Left ventricle myocardium inferior (tissue), 1 donor: ENCODE results near the gene NXT1. TPM values are rescaled to one million over a fixed set of nuclear protein-coding genes. Genes with fewer than 3 reads are reported as not detected.

Experiments used
- DNase-seq: peaks from one replicate; pipeline ENCODE4 v3.0.0-alpha.2; 2020
- H3K27ac ChIP-seq: fragments of 200-600 bp; replicated peaks from 2 replicates; pipeline ENCODE4 v1.8.0; 2021
- H3K27me3 ChIP-seq: fragments of 200-600 bp; 2 replicates; pipeline ENCODE4 v1.8.0; 2021; ENCODE audit warnings: low read depth
- H3K36me3 ChIP-seq: fragments of 200-600 bp; 2 replicates; pipeline ENCODE4 v1.8.0; 2021
- H3K4me1 ChIP-seq: fragments of 200-600 bp; 2 replicates; pipeline ENCODE4 v1.8.0; 2021
- H3K4me3 ChIP-seq: fragments of 200-600 bp; 2 replicates; pipeline ENCODE4 v1.8.0; 2021; ENCODE audit warnings: mild to moderate bottlenecking, moderate library complexity
- H3K9me3 ChIP-seq: fragments of 200-600 bp; replicated peaks from 2 replicates; pipeline ENCODE4 v1.8.0; 2021
- CTCF ChIP-seq: fragments of 200-600 bp; IDR thresholded peaks from 2 replicates; pipeline ENCODE4 v1.8.0; 2021; ENCODE audit warnings: antibody characterized with exemption, mild to moderate bottlenecking, borderline replicate concordance
- intact Hi-C: fragments of 100-400 bp; cut with micrococcal nuclease; formaldehyde crosslinking; loops from one replicate; pipeline ENCODE4 v1.11.0; 2022
- total RNA-seq: library from RNA; stranded (reverse); fragmentation: NEBNext Ultra II Directional; extraction: Animal tissue kit (Norgen Biotek cat#: 25700); gene quantifications from one replicate; pipeline ENCODE4 v1.2.1, GENCODE V29; 2021
- donor health status: DM: no; HTN: yes; CAD: no; lungs with severe emphysema.

NXT1 gene
- total RNA-seq, 1 donor from 2014 or later, result 7.3 TPM

DNA sequence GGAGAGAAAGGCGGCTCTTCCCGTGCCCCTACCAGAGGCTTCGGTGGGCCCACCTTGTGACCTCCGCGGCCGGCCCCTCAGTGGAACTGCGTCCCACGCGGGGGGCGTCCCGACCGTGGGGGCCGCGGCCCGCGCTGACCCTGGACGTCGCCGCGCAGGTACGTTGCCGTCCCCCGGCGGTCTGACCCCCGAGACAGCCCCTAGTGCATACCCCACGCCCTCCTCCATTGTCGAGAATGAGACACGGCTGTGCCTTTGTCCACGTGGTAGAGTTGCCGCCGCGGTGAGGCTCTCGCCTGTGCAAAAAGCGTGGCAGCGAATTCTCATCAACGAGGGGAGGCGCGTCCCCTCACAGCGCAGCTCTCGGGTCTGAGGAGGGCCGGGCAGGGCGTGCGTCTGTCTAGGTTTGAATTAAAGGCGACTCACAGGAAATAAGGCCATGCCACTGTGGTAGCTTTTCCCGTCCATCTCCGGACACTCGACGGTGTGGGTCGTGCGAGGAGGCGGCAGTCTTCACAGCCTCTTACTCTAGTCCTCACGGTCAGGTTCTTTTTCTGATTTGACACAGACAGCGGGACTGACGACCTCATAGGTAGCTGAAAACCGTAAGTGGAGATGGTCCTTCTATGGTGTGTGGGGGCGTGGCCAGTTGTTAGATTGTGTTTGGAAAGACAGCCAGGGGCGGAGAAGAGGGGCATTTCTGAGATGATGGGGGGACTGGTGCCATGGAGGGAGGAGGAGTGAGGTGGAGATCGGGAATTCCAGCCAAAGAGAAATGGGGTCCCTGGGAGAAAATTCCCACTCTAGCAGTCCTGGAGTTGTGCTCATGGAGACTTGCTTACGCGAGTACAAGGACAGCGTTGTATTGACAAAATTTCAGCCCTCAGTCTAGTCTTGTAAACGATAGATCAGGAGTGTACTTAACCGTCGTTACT lies 580 bp downstream of the NXT1 start:
- peak overlapping the region; percentile 99 for H3K4me3 ChIP-seq
- H3K4me1 ChIP-seq, result peaks cover 35% of the 10 kb centered on the region
- intact Hi-C loops, result no loop called here
- H3K27me3 ChIP-seq, result no peaks in the 10 kb centered on the region
- H3K27ac ChIP-seq, result peak overlapping the region; percentile 100
- DNase-seq, result peak; percentile 26
- TF ChIP-seq CTCF, result no peak
- H3K9me3 ChIP-seq, result no peaks in the 10 kb centered on the region
- peaks cover 11% of the 10 kb centered on the region for H3K36me3 ChIP-seq

GRCh38 chr20:23356203-23356602 lies 5.6 kb downstream of the NXT1 start:
- DNase-seq, result no peak
- Histone ChIP-seq H3K36me3 (peaks cover 11% of the 10 kb centered on the region), H3K27me3 (no peaks in the 10 kb centered on the region), H3K9me3 (no peaks in the 10 kb centered on the region), H3K27ac (peak overlapping the region; percentile 100), H3K4me1 (peaks cover 64% of the 10 kb centered on the region), H3K4me3 (peak overlapping the region; percentile 78)
- intact Hi-C loops, result no loop called here
- TF ChIP-seq CTCF, result no peak

DNA sequence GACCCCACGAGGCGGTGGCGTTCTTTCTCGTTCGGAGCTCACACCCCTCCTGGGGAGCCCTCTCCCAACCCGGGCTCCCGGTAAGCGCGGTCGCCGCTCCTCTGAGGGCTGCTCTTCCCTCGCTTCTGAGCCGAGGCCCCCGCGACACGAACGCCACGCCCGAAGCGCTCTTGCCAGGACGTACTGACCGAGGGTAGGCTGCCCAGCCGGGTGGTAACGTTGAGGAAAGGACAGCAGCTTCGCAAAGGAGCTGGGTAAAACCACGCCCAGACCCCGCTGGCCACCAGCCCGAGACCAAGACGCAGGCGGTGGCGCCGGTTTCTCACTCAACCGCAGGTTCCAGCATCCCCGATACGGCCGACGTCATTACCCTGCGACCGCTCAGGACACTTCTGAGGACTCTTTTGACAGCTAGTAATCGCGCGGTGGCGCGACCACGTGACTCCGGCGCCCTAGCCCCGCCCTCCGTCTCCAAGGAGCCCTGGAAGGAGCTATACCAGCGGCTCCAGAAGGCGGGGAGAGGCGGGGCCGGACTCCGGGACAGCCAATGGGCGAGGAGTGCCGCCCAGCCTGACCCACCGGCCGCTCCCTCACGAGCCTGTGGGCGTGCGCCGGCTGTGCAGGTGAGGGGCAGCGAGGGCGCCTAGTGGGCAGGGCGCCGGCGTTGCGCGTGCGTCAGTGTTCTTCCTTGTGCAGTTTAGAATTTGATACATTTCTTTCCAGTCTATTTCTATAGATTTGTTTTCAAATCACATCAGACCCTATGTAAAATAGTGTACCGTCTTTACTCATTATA lies 7.4 kb downstream of the NXT1 start:
- TF ChIP-seq CTCF, result no peak
- Histone ChIP-seq H3K4me1 (peaks cover 60% of the 10 kb centered on the region), H3K36me3 (peaks cover 11% of the 10 kb centered on the region), H3K27ac (peak overlapping the region; percentile 100), H3K4me3 (peak overlapping the region; percentile 78), H3K27me3 (no peaks in the 10 kb centered on the region), H3K9me3 (no peaks in the 10 kb centered on the region)
- intact Hi-C loops, result no loop called here
- peak; percentile 100 for DNase-seq

GRCh38 chr20:23358563-23358906 lies 7.9 kb downstream of the NXT1 start:
- Histone ChIP-seq H3K9me3 (no peaks in the 10 kb centered on the region), H3K4me1 (peaks cover 66% of the 10 kb centered on the region), H3K36me3 (peaks cover 11% of the 10 kb centered on the region), H3K4me3 (peak overlapping the region; percentile 78), H3K27me3 (no peaks in the 10 kb centered on the region), H3K27ac (peak overlapping the region; percentile 100)
- intact Hi-C loops, result no loop called here
- DNase-seq, result no peak
- no peak for TF ChIP-seq CTCF

GRCh38 chr20:23358923-23359593 lies 8.5 kb downstream of the NXT1 start:
- H3K4me3 ChIP-seq, result peak overlapping the region; percentile 78
- no peaks in the 10 kb centered on the region for H3K27me3 ChIP-seq
- no peaks in the 10 kb centered on the region for H3K9me3 ChIP-seq
- peaks cover 8% of the 10 kb centered on the region for H3K36me3 ChIP-seq
- intact Hi-C loops, result no loop called here
- H3K4me1 ChIP-seq, result peaks cover 71% of the 10 kb centered on the region
- peak overlapping the region; percentile 100 for H3K27ac ChIP-seq
- DNase-seq, result no peak
- no peak for TF ChIP-seq CTCF
